GM18870 (cell line): Measurements from ENCODE around the gene BSND.

ENCODE experiments used
- ATAC-seq: cut with Tn5 transposase; IDR thresholded peaks from one replicate; pipeline ENCODE4 v1.9.1; 2021; ENCODE audit warnings: moderate library complexity; ENCODE audit not compliant: unreplicated experiment

Gene BSND

DNA sequence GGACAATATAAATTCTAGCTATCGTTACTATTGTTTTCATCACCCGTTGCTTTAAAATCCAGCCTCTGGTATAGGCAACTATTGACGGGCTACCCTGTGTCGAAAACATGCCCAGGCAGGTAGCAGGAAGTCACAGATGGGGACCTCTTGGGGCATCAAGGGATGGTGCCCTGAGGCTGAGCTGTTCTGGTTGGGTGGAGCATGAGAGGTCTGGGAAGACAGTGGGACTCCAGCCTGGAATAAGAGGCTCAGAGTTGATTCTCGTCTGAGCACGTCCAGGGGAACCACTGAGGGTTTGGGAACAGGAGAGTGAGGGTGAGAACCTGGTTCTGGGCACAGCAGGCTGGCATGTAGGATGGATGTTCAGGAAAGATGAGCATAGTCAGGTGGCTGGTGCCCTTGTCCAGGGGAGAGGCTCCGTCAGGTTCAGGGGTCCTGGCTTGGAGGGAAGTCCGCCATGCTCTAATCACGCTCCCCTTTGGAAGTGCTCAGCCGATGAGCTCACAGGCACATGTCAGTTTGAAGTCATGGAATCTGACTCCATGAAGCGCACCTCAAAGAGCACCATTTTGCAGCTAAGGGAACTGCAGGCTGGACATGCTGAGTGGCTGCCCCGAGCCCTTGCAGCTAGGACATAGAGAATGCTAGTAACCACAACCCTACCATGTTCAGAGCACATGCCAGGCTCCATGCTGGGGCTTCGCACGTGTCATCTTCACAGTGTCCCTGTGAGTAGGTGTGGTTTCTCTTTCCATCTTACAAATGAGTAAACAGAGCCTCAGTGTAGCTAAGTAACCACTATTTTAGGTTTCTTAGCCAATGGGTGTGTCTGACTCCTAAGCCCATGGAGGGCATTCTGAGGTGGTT is 61.6 kb downstream of the BSND start:
- peak; percentile 55 for ATAC-seq

DNA sequence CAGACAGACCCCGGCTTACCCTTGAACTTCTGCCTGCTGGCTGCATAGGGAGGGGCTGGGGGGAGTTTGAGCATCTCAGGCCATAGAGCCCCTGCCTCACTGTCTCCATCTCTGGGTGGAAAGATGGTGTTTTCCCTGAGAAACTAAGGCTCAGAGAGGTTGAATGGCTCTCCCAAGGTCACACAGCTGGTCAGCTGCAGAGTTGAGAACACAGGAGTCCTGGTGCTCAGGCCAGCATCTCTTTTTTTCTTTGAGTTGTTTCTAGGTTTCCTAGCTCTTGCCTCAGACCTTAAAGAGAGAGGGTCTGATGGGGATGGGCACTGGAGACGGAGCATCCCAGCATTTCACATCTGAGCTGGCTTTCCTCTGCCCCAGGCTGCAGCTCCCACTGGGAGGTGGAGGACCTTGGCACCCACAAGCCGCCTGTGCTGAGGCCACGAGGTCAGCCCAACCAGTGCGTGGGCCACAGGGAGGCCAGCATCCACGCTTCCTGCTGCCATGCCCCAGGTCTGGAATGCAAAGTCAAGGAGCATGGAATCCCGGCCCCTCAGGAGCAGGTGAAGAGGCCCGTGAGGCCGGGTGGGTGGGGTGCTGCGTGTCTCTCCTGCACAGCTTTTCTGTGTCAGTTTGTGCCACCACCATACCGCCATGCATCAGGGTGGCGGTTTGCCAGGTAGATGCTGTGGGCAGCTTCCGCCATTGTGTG is 62.4 kb downstream of the BSND start:
- ATAC-seq = no peak
